Skin epidermis (tissue), 12 donors: ENCODE data around the gene SH3PXD2A.
"Not testable (repeated sequence)": the region's sequence is repeated elsewhere in the genome, so short reads cannot be mapped to it uniquely, and the experiment has no call there.

ENCODE experiments used
- H3K27ac ChIP-seq, 21 experiments: fragments of 200-600 bp; sonication (generic) in 11 of 21; one replicate each; pipeline ENCODE4 v1.5.0; 2020; ENCODE audit warnings: mild to moderate bottlenecking in 3 of 21, inconsistent platforms in 2 of 21, moderate library complexity in 2 of 21
- H3K4me3 ChIP-seq, 7 experiments: fragments of 200-600 bp; sonication (generic) in 2 of 7; one replicate each; pipeline ENCODE4 v1.5.0; 2020; ENCODE audit warnings: inconsistent platforms in 2 of 7, mild to moderate bottlenecking in 2 of 7, moderate library complexity in 1 of 7

The SH3PXD2A gene

GRCh38 chr10:103820101-103821062 lies 35.0 kb downstream of the SH3PXD2A start:
- Histone ChIP-seq H3K27ac (peak overlapping the region in 6 of 21 experiments; percentile 5 to 60 (median 54)), H3K4me3 (no peak overlapping the region)

- no peak overlapping the region for H3K4me3 ChIP-seq
- peak overlapping the region in 3 of 21 experiments; percentile 20 to 60 (median 53) for H3K27ac ChIP-seq
These were observed 35.9 kb downstream of the SH3PXD2A start for GRCh38 chr10:103819493-103819892.

- no peak overlapping the region for H3K4me3 ChIP-seq
- no peak overlapping the region for H3K27ac ChIP-seq
These were observed 36.5 kb downstream of the SH3PXD2A start for GRCh38 chr10:103818765-103819374.

GRCh38 chr10:103818105-103818504 lies 37.3 kb downstream of the SH3PXD2A start:
- Histone ChIP-seq H3K27ac (no peak overlapping the region), H3K4me3 (no peak overlapping the region)

GRCh38 chr10:103816431-103816830 lies 38.9 kb downstream of the SH3PXD2A start:
- no peak overlapping the region for H3K4me3 ChIP-seq
- no peak overlapping the region for H3K27ac ChIP-seq

- no peak overlapping the region for H3K27ac ChIP-seq
- no peak overlapping the region for H3K4me3 ChIP-seq
These were observed 40.6 kb downstream of the SH3PXD2A start for GRCh38 chr10:103814626-103815370.

- Histone ChIP-seq H3K4me3 (no peak overlapping the region), H3K27ac (no peak overlapping the region)
These were observed 41.3 kb downstream of the SH3PXD2A start for GRCh38 chr10:103814105-103814504.

GRCh38 chr10:103813312-103813711 lies 42.1 kb downstream of the SH3PXD2A start:
- not testable (repeated sequence) for H3K4me3 ChIP-seq, H3K27ac ChIP-seq

- no peak overlapping the region for H3K27ac ChIP-seq
- no peak overlapping the region for H3K4me3 ChIP-seq
These were observed 42.9 kb downstream of the SH3PXD2A start for GRCh38 chr10:103812432-103812831.

- H3K27ac ChIP-seq, result no peak overlapping the region
These were observed 43.4 kb downstream of the SH3PXD2A start for GRCh38 chr10:103812004-103812403.

GRCh38 chr10:103811463-103811862 lies 43.9 kb downstream of the SH3PXD2A start:
- no peak overlapping the region for H3K4me3 ChIP-seq
- H3K27ac ChIP-seq, result no peak overlapping the region

More at GRCh38 chr10:103812004-103812403, 43.4 kb downstream of the SH3PXD2A start:
- no peak overlapping the region for H3K4me3 ChIP-seq

- no peak overlapping the region for H3K4me3 ChIP-seq
- no peak overlapping the region for H3K27ac ChIP-seq
These were observed 46.6 kb downstream of the SH3PXD2A start for GRCh38 chr10:103808780-103809179.

GRCh38 chr10:103807996-103808395 lies 47.4 kb downstream of the SH3PXD2A start:
- H3K4me3 ChIP-seq, result no peak overlapping the region
- no peak overlapping the region for H3K27ac ChIP-seq

GRCh38 chr10:103806395-103807187 lies 48.8 kb downstream of the SH3PXD2A start:
- Histone ChIP-seq H3K4me3 (no peak overlapping the region), H3K27ac (no peak overlapping the region)

GRCh38 chr10:103805781-103806180 lies 49.6 kb downstream of the SH3PXD2A start:
- H3K4me3 ChIP-seq, result no peak overlapping the region
- no peak overlapping the region for H3K27ac ChIP-seq

GRCh38 chr10:103804871-103805270 lies 50.5 kb downstream of the SH3PXD2A start:
- Histone ChIP-seq H3K4me3 (no peak overlapping the region), H3K27ac (peak overlapping the region in 2 of 21 experiments; percentile 16 to 26)

GRCh38 chr10:103803941-103804340 lies 51.4 kb downstream of the SH3PXD2A start:
- Histone ChIP-seq H3K4me3 (no peak overlapping the region), H3K27ac (peak overlapping the region in 1 of 21 experiments; percentile 31)

- no peak overlapping the region for H3K4me3 ChIP-seq
These were observed 52.6 kb downstream of the SH3PXD2A start for GRCh38 chr10:103802637-103803353.

GRCh38 chr10:103802081-103802480 lies 53.3 kb downstream of the SH3PXD2A start:
- Histone ChIP-seq H3K27ac (no peak overlapping the region), H3K4me3 (no peak overlapping the region)

More at GRCh38 chr10:103802637-103803353, 52.6 kb downstream of the SH3PXD2A start:
- H3K27ac ChIP-seq, result peak overlapping the region in 2 of 21 experiments; percentile 17 to 23
